H9 (cell line): Measurements from ENCODE around the gene KRT9. TPM values are rescaled to one million over a fixed set of nuclear protein-coding genes. Genes with fewer than 3 reads are reported as not detected.

Experiments used
- DNase-seq: peaks from one replicate; pipeline ENCODE4 v3.0.0-alpha.2; 2017
- H2AFZ ChIP-seq: one replicate; pipeline ENCODE4 v1.6.1; 2013; ENCODE audit warnings: mild to moderate bottlenecking, low read length, control low read depth, moderate library complexity
- H2AK5ac ChIP-seq: 2 replicates; pipeline ENCODE4 v1.6.1; 2013; ENCODE audit warnings: low read length, control low read depth, mixed read lengths; ENCODE audit not compliant: insufficient read length
- H2BK120ac ChIP-seq: one replicate; pipeline ENCODE4 v1.6.1; 2013; ENCODE audit warnings: low read depth, mild to moderate bottlenecking, low read length, control low read depth, inconsistent platforms; ENCODE audit not compliant: poor library complexity, severe bottlenecking
- H2BK12ac ChIP-seq: 2 replicates; pipeline ENCODE4 v1.6.1; 2013; ENCODE audit warnings: low read length, control low read depth, mixed read lengths, low read depth; ENCODE audit not compliant: insufficient read length
- H2BK15ac ChIP-seq: 2 replicates; pipeline ENCODE4 v1.6.1; 2013; ENCODE audit warnings: low read depth, low read length, control low read depth
- H2BK20ac ChIP-seq: one replicate; pipeline ENCODE4 v1.6.1; 2013; ENCODE audit warnings: low read depth, mild to moderate bottlenecking, low read length, control low read depth, inconsistent platforms; ENCODE audit not compliant: poor library complexity, severe bottlenecking
- H2BK5ac ChIP-seq: 2 replicates; pipeline ENCODE4 v1.6.1; 2013; ENCODE audit warnings: low read length, control low read depth, mixed read lengths; ENCODE audit not compliant: insufficient read length
- H3K14ac ChIP-seq: 2 replicates; pipeline ENCODE4 v1.6.1; 2013; ENCODE audit warnings: low read length, control low read depth; ENCODE audit not compliant: insufficient read depth
- H3K18ac ChIP-seq: 2 replicates; pipeline ENCODE4 v1.6.1; 2013; ENCODE audit warnings: low read depth, mild to moderate bottlenecking, mixed read lengths, low read length, control low read depth; ENCODE audit not compliant: insufficient read length
- H3K23ac ChIP-seq: 2 replicates; pipeline ENCODE4 v1.6.1; 2013; ENCODE audit warnings: low read length, control low read depth, mixed read lengths, low read depth; ENCODE audit not compliant: insufficient read length
- H3K23me2 ChIP-seq: 2 replicates; pipeline ENCODE4 v1.6.1; 2013; ENCODE audit warnings: low read depth, mild to moderate bottlenecking, mixed read lengths, low read length, control low read depth; ENCODE audit not compliant: insufficient read length, poor library complexity, severe bottlenecking
- H3K27ac ChIP-seq: 2 replicates; pipeline ENCODE4 v1.5.1; 2013; ENCODE audit warnings: low read length, control low read depth, mixed read lengths, low read depth; ENCODE audit not compliant: insufficient read length
- H3K27me3 ChIP-seq: 2 replicates; pipeline ENCODE4 v1.6.1; 2013; ENCODE audit warnings: low read length, control low read depth, inconsistent platforms; ENCODE audit not compliant: insufficient read depth
- H3K4ac ChIP-seq: 2 replicates; pipeline ENCODE4 v1.6.1; 2013; ENCODE audit warnings: low read depth, mild to moderate bottlenecking, control low read depth, inconsistent platforms, low read length, moderate library complexity
- H3K4me1 ChIP-seq: 2 replicates; pipeline ENCODE4 v1.6.1; 2013; ENCODE audit warnings: low read length, control low read depth, inconsistent platforms; ENCODE audit not compliant: insufficient read depth
- H3K4me2 ChIP-seq: 2 replicates; pipeline ENCODE4 v1.6.1; 2013; ENCODE audit warnings: low read length, control low read depth, mixed read lengths; ENCODE audit not compliant: insufficient read length, insufficient read depth
- H3K56ac ChIP-seq: 2 replicates; pipeline ENCODE4 v1.6.1; 2013; ENCODE audit warnings: low read depth, mild to moderate bottlenecking, mixed read lengths, low read length, control low read depth; ENCODE audit not compliant: insufficient read length
- H3K79me1 ChIP-seq: 2 replicates; pipeline ENCODE4 v1.6.1; 2013; ENCODE audit warnings: low read depth, mild to moderate bottlenecking, moderate library complexity, low read length, control low read depth, inconsistent platforms; ENCODE audit not compliant: insufficient read depth, poor library complexity, severe bottlenecking
- H3K79me2 ChIP-seq: 2 replicates; pipeline ENCODE4 v1.6.1; 2013; ENCODE audit warnings: low read length, control low read depth, inconsistent platforms; ENCODE audit not compliant: insufficient read depth
- H3K9ac ChIP-seq: 2 replicates; pipeline ENCODE4 v1.6.1; 2013; ENCODE audit warnings: low read length, control low read depth, mixed read lengths; ENCODE audit not compliant: insufficient read length; ENCODE audit errors: extremely low read depth
- H3K9me3 ChIP-seq: one replicate; pipeline ENCODE4 v1.6.1; 2013; ENCODE audit warnings: low read depth, low read length, inconsistent platforms; ENCODE audit not compliant: control insufficient read depth
- H3T11ph ChIP-seq: one replicate; pipeline ENCODE4 v1.6.1; 2013; ENCODE audit warnings: mild to moderate bottlenecking, low read length, control low read depth, inconsistent platforms
- H4K20me1 ChIP-seq: one replicate; pipeline ENCODE4 v1.6.1; 2013; ENCODE audit not compliant: control insufficient read depth, insufficient read length, insufficient read depth
- H4K5ac ChIP-seq: 2 replicates; pipeline ENCODE4 v1.6.1; 2013; ENCODE audit warnings: low read depth, mild to moderate bottlenecking, mixed read lengths, low read length, control low read depth; ENCODE audit not compliant: insufficient read length
- H4K8ac ChIP-seq: replicated peaks from 2 replicates; pipeline ENCODE4 v1.6.1; 2013; ENCODE audit warnings: low read length, control low read depth, mixed read lengths, low read depth; ENCODE audit not compliant: insufficient read length
- H4K91ac ChIP-seq: 2 replicates; pipeline ENCODE4 v1.6.1; 2013; ENCODE audit warnings: low read depth, mild to moderate bottlenecking, moderate library complexity, mixed read lengths, low read length, control low read depth; ENCODE audit not compliant: insufficient read length
- H3K27ac Mint-ChIP-seq, 3 experiments: 2 replicates in 2 of 3; 3 replicates in 1 of 3; pipeline ENCODE4 v1.8.0; 2020 to 2021; ENCODE audit warnings: mixed read lengths in 3 of 3, mild to moderate bottlenecking in 1 of 3, moderate library complexity in 1 of 3
- H3K27me3 Mint-ChIP-seq: 2 replicates; pipeline ENCODE4 v1.8.0; 2021; ENCODE audit warnings: low read depth, mild to moderate bottlenecking, moderate library complexity, mixed read lengths
- H3K36me3 Mint-ChIP-seq, 3 experiments: 2 replicates in 2 of 3; 3 replicates in 1 of 3; pipeline ENCODE4 v1.8.0; 2020 to 2021; ENCODE audit warnings: low read depth in 3 of 3, mixed read lengths in 3 of 3; ENCODE audit not compliant: insufficient read depth in 1 of 3
- H3K4me1 Mint-ChIP-seq, 2 experiments: 2 replicates each; pipeline ENCODE4 v1.8.0; 2020; ENCODE audit warnings: mixed read lengths in 2 of 2
- H3K4me3 Mint-ChIP-seq, 2 experiments: 2 replicates in 1 of 2; 3 replicates in 1 of 2; pipeline ENCODE4 v1.8.0; 2020 to 2021; ENCODE audit warnings: mild to moderate bottlenecking in 2 of 2, mixed read lengths in 2 of 2, moderate library complexity in 1 of 2
- H3K9me3 Mint-ChIP-seq, 2 experiments: 2 replicates in 1 of 2; 3 replicates in 1 of 2; pipeline ENCODE4 v1.8.0; 2020; ENCODE audit warnings: mild to moderate bottlenecking in 2 of 2, mixed read lengths in 2 of 2, moderate library complexity in 1 of 2
- WGBS: extraction: QIAGEN DNeasy Blood & Tissue Kit; methylation state at CpG from one replicate; pipeline ENCODE4 v1.1.7; 2013; ENCODE audit warnings: missing lambda C conversion rate, low lambda C conversion rate, mixed read lengths; ENCODE audit not compliant: insufficient read length; ENCODE audit errors: extremely low coverage; 5-methylcytosine and 5-hydroxymethylcytosine counted together
- total RNA-seq: library from RNA; stranded (reverse); gene quantifications from 2 replicates; pipeline ENCODE4 v1.2.1, GENCODE V29; 2021
- TF ChIP-seq, protein P1 (sequence below): fragments of 200-600 bp; sonication (generic); conservative IDR thresholded peaks from 3 replicates; pipeline ENCODE4 v1.8.0; 2021; ENCODE audit warnings: antibody characterized with exemption, mild to moderate bottlenecking

KRT9 gene
- total RNA-seq, 1 experiment from 2014 or later: not detected

DNA sequence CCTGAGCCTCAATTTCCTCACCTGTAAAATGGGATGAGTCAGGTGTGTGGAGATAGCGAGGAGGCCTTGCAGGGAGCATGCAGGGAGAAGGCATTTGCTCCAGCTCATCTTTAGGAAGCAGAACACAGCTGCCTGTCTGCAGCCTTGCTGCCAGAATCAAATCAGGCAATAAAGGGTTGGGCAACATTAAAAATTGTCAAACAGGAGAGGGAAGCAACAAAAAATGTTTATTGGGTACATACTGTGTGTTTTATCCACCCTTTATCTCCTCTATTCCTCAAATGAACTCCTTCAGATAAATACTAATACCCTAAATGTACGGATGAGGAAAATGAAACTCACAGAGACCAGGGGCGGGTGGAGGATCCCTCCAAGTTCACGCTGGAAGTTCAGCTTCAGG is 28.5 kb upstream of the KRT9 start:
- H3K4me1 Mint-ChIP-seq: peaks cover 0 to 9% of the 10 kb centered on the region in 2 experiments; a peak in 1 of 4 replicates
- Histone ChIP-seq H2BK20ac (no peak overlapping the region), H2BK12ac (no peak overlapping the region), H4K20me1 (no peaks in the 10 kb centered on the region), H3K23me2 (no peaks in the 10 kb centered on the region), H3K23ac (no peak overlapping the region), H2BK15ac (no peak overlapping the region), H2AK5ac (no peak overlapping the region), H3K9me3 (no peaks in the 10 kb centered on the region), H2AFZ (no peak overlapping the region), H3K4me2 (no peak overlapping the region), H3K79me1 (no peaks in the 10 kb centered on the region), H4K5ac (no peak overlapping the region), H3K27ac (no peak overlapping the region), H4K91ac (no peak overlapping the region), H3K9ac (no peak overlapping the region), H3T11ph (no peak overlapping the region), H4K8ac (no peak overlapping the region), H3K56ac (no peak overlapping the region), H2BK5ac (no peak overlapping the region), H3K18ac (no peak overlapping the region), H3K27me3 (no peaks in the 10 kb centered on the region), H3K4ac (no peak overlapping the region), H3K14ac (no peak overlapping the region), H3K79me2 (no peaks in the 10 kb centered on the region), H2BK120ac (no peak overlapping the region), H3K4me1 (no peaks in the 10 kb centered on the region)
- H3K36me3 Mint-ChIP-seq: no peaks in the 10 kb centered on the region
- no peak overlapping the region for H3K27ac Mint-ChIP-seq
- H3K27me3 Mint-ChIP-seq: peaks cover 12% of the 10 kb centered on the region
- TF ChIP-seq, protein P1, sequence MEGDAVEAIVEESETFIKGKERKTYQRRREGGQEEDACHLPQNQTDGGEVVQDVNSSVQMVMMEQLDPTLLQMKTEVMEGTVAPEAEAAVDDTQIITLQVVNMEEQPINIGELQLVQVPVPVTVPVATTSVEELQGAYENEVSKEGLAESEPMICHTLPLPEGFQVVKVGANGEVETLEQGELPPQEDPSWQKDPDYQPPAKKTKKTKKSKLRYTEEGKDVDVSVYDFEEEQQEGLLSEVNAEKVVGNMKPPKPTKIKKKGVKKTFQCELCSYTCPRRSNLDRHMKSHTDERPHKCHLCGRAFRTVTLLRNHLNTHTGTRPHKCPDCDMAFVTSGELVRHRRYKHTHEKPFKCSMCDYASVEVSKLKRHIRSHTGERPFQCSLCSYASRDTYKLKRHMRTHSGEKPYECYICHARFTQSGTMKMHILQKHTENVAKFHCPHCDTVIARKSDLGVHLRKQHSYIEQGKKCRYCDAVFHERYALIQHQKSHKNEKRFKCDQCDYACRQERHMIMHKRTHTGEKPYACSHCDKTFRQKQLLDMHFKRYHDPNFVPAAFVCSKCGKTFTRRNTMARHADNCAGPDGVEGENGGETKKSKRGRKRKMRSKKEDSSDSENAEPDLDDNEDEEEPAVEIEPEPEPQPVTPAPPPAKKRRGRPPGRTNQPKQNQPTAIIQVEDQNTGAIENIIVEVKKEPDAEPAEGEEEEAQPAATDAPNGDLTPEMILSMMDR: no peak
- no CpG with 5 or more reads among the region's 4 CpGs for WGBS
- H3K4me3 Mint-ChIP-seq: no peak overlapping the region
- DNase-seq: no peak
- 0 out of 5 replicates have a peak, but pooled peaks cover 0 to 3% of the 10 kb centered on the region in 2 experiments for H3K9me3 Mint-ChIP-seq
